AG09319 (cell line): ENCODE results near the gene ABCA3.

Experiments used
- DNase-seq: peaks from one replicate; pipeline ENCODE4 v3.0.0-alpha.2; 2010; ENCODE audit warnings: low read depth; ENCODE audit errors: extremely low read depth
- CTCF ChIP-seq: IDR thresholded peaks from 2 replicates; pipeline ENCODE4 v1.5.1; 2011; ENCODE audit warnings: low read depth, mild to moderate bottlenecking, inconsistent platforms, low read length, moderate library complexity

Gene ABCA3

GRCh38 chr16:2325791-2326190 lies 14.7 kb downstream of the ABCA3 start:
- no peak for TF ChIP-seq CTCF
- DNase-seq, result no peak

- no peak for TF ChIP-seq CTCF
- no peak for DNase-seq
These were observed 15.3 kb downstream of the ABCA3 start for GRCh38 chr16:2325181-2325580.

- no peak for DNase-seq
These were observed 16.1 kb downstream of the ABCA3 start for GRCh38 chr16:2324296-2324859.

GRCh38 chr16:2323701-2324100 lies 16.8 kb downstream of the ABCA3 start:
- no peak for TF ChIP-seq CTCF
- no peak for DNase-seq

More at GRCh38 chr16:2324296-2324859, 16.1 kb downstream of the ABCA3 start:
- no peak for TF ChIP-seq CTCF

- no peak for DNase-seq
- no peak for TF ChIP-seq CTCF
These were observed 20.9 kb downstream of the ABCA3 start for GRCh38 chr16:2319606-2320005.

- no peak for TF ChIP-seq CTCF
- DNase-seq, result no peak
These were observed 23.1 kb downstream of the ABCA3 start for GRCh38 chr16:2317231-2318020.
